ENCODE measurements around the gene USP10. TPM values are rescaled to one million over a fixed set of nuclear protein-coding genes. Genes with fewer than 3 reads are reported as not detected.
"Not testable (repeated sequence)": the region's sequence is repeated elsewhere in the genome, so short reads cannot be mapped to it uniquely, and the experiment has no call there.

USP10 gene
- total and polyA plus RNA-seq, 12 donors = 17.5 to 82.9 (median 62.8) TPM

GRCh38 chr16:84687715-84688114 is 12.1 kb upstream of the USP10 start:
- H3K27ac ChIP-seq = no peak overlapping the region
- DNase-seq = no peak
- ATAC-seq = peak in 1 of 8 donors; percentile 59
- H3K9me3 ChIP-seq = no peaks in the 10 kb centered on the region
- no peak overlapping the region for H3K4me3 ChIP-seq
- peaks cover 0 to 12% (median 0%) of the 10 kb centered on the region in 9 donors for H3K4me1 ChIP-seq
- no peak for TF ChIP-seq CTCF (IDR thresholded peaks at IDR 0.05)
- intact Hi-C loops (cut with DNase I) = no loop called here
- no peaks in the 10 kb centered on the region for H3K36me3 ChIP-seq
- WGBS, 2 donors = 77 to 84% methylated on average over 6 of the region's 6 CpGs
- peaks cover 0 to 19% (median 7%) of the 10 kb centered on the region in 7 donors for H3K27me3 ChIP-seq

DNA sequence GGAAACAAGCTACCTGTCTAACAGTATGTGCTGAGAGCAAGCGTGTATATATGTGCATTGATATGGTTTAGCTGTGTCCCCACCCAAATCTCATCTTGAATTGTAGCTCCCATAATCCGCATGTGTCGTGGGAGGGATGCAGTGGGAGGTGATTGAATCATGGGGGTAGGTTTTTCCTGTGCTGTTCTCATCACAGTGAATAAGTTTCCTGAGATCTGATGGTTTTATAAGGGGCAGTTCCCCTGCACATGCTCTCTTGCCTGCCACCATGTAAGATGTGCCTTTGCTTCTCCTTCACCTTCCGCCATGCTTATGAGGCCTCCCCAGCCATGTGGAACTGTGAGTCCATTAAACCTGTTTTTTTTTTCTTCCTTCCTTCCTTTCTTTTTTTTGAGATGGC is 11.6 kb upstream of the USP10 start:
- ATAC-seq; H3K36me3 ChIP-seq; H3K27ac ChIP-seq; H3K9me3 ChIP-seq; intact Hi-C loops (cut with DNase I); DNase-seq; H3K4me3 ChIP-seq: not testable (repeated sequence)
- Histone ChIP-seq H3K4me1 (peaks cover 0 to 12% (median 0%) of the 10 kb centered on the region in 9 donors), H3K27me3 (peaks cover 0 to 15% (median 7%) of the 10 kb centered on the region in 7 donors)
- 96 to 97% methylated on average over 4 of the region's 4 CpGs for WGBS, 2 donors

- intact Hi-C loops (cut with DNase I) = no loop called here
- 58 to 60% methylated on average over 8 of the region's 8 CpGs for WGBS, 2 donors
- no peak for ATAC-seq
These were observed 10.7 kb upstream of the USP10 start for GRCh38 chr16:84689111-84689510.

DNA sequence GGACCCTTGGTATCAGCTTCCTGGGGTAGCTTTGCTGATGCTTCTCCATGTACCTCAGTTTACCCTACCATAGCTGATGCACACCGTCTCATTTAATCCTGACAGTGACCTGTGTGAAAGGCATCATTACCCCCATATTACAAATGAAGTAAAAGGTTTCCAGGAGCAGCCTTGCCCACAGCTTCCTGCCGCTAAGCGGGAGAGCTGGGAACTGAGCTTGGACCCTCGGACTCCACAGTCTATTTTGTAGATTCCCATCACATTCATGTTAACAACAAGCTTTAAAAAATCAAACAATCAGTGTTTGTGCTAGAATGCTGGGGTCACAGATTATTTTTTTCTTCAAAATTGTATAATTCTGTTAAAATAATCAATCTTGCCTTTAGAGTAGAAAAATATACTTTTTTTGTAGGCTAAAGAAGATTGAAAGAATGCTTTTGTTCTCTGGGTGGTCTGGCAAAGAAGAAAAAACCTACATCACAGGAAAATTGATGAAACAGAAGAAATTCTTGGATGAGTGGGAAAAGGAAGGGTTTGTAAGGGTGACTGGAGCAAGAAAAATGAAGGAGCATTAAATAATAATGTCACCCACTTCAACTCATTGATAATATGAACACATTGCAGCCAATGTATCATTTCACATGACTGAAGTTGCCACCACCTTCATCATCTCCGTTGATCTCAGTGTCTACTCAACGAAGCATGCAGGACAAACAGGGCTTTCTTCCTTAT is 9.5 kb upstream of the USP10 start:
- H3K36me3 ChIP-seq = no peaks in the 10 kb centered on the region
- peaks cover 0 to 12% (median 0%) of the 10 kb centered on the region in 9 donors for H3K4me1 ChIP-seq
- intact Hi-C loops (cut with DNase I) = no loop called here
- no peak for ATAC-seq
- DNase-seq = no peak
- peaks cover 0 to 2% (median 0%) of the 10 kb centered on the region in 7 donors for H3K27me3 ChIP-seq
- TF ChIP-seq CTCF (IDR thresholded peaks at IDR 0.05) = no peak
- H3K27ac ChIP-seq = no peak overlapping the region
- H3K9me3 ChIP-seq = no peaks in the 10 kb centered on the region
- WGBS, 2 donors = 87 to 93% methylated on average over 6 of the region's 6 CpGs
- no peak overlapping the region for H3K4me3 ChIP-seq

More at GRCh38 chr16:84689111-84689510, 10.7 kb upstream of the USP10 start:
- Histone ChIP-seq H3K4me3 (no peak overlapping the region), H3K4me1 (peaks cover 0 to 12% (median 0%) of the 10 kb centered on the region in 9 donors), H3K9me3 (no peaks in the 10 kb centered on the region), H3K36me3 (no peaks in the 10 kb centered on the region), H3K27ac (no peak overlapping the region), H3K27me3 (peaks cover 0 to 6% (median 3%) of the 10 kb centered on the region in 7 donors)
- TF ChIP-seq CTCF (IDR thresholded peaks at IDR 0.05) = no peak
- no peak for DNase-seq

All from heart right ventricle (tissue), 16 donors.